ENCODE measurements around the gene RCBTB1.

DNA sequence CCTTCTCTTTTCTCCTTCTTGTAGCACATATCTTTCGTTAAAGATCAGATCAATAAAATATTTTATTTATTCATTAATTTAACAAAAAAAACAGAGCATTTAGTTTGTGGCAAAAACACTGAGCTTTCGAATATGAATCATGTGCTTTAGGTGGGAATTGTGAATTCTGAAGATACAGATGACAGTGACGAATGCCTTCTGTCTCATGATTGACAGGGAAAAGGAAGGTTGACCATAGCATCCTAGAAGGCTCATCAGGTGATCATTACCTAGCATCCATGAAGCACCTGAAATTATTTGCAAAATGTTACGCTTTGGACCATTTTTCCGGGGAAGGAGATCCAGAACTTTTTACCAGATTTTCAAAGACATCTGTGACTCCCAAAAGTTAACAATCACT is 46.8 kb upstream of the RCBTB1 start:
- TF ChIP-seq SREBF2 (IDR thresholded peaks at IDR 0.05) = no peak
- TF ChIP-seq, protein P1, sequence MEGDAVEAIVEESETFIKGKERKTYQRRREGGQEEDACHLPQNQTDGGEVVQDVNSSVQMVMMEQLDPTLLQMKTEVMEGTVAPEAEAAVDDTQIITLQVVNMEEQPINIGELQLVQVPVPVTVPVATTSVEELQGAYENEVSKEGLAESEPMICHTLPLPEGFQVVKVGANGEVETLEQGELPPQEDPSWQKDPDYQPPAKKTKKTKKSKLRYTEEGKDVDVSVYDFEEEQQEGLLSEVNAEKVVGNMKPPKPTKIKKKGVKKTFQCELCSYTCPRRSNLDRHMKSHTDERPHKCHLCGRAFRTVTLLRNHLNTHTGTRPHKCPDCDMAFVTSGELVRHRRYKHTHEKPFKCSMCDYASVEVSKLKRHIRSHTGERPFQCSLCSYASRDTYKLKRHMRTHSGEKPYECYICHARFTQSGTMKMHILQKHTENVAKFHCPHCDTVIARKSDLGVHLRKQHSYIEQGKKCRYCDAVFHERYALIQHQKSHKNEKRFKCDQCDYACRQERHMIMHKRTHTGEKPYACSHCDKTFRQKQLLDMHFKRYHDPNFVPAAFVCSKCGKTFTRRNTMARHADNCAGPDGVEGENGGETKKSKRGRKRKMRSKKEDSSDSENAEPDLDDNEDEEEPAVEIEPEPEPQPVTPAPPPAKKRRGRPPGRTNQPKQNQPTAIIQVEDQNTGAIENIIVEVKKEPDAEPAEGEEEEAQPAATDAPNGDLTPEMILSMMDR (IDR thresholded peaks at IDR 0.05) = no peak
- TF ChIP-seq RFX5 (IDR thresholded peaks at IDR 0.05) = no peak
- TF ChIP-seq POLR2A (IDR thresholded peaks at IDR 0.05; ENCODE audit: low read length) = no peak
- TF ChIP-seq ZFP36 (IDR thresholded peaks at IDR 0.05; ENCODE audit: borderline replicate concordance, partially characterized antibody) = no peak
- no peak for TF ChIP-seq CHD2 (IDR thresholded peaks at IDR 0.05; ENCODE audit: low read length, partially characterized antibody)
- no peak for TF ChIP-seq MYC (IDR thresholded peaks at IDR 0.05; ENCODE audit: borderline replicate concordance, low read length)
- no peak for TF ChIP-seq MAFK (IDR thresholded peaks at IDR 0.05; ENCODE audit: partially characterized antibody)
